Thoracic aorta (tissue), 2 donors: Measurements from ENCODE around the gene CKMT2. TPM values are rescaled to one million over a fixed set of nuclear protein-coding genes. Genes with fewer than 3 reads are reported as not detected.

Source experiments
- ATAC-seq: fragments of 150-250 bp; one replicate; pipeline ENCODE4 v1.8.0; 2017; ENCODE audit warnings: low read depth; ENCODE audit not compliant: insufficient number of reproducible peaks, low FRiP score
- DNase-seq: peaks from one replicate; pipeline ENCODE4 v3.0.0-alpha.2; 2020; ENCODE audit warnings: low spot score
- H3K27ac ChIP-seq, 2 donors: fragments of 200-600 bp; sonication (generic); 1 replicate in 1 of 2; 2 replicates in 1 of 2; pipeline ENCODE4 v1.5.1; 2016; ENCODE audit warnings: mild to moderate bottlenecking in 2 of 2, moderate library complexity in 2 of 2
- H3K27me3 ChIP-seq: fragments of 200-600 bp; sonication (generic); replicated peaks from 2 replicates; pipeline ENCODE4 v1.6.0; 2016; ENCODE audit warnings: mild to moderate bottlenecking; ENCODE audit not compliant: insufficient read depth
- H3K36me3 ChIP-seq: fragments of 200-600 bp; sonication (generic); one replicate; pipeline ENCODE4 v1.5.1; 2016
- H3K4me1 ChIP-seq, 2 donors: fragments of 200-600 bp; sonication (generic); 1 replicate in 1 of 2; 2 replicates in 1 of 2; pipeline versions ENCODE4 v1.5.1 to v1.6.0; 2016; ENCODE audit warnings: low read depth in 2 of 2, mild to moderate bottlenecking in 1 of 2; ENCODE audit not compliant: control insufficient read depth in 1 of 2
- H3K4me3 ChIP-seq: fragments of 200-600 bp; sonication (generic); 2 replicates; pipeline ENCODE4 v1.5.1; 2016; ENCODE audit warnings: mild to moderate bottlenecking
- H3K9me3 ChIP-seq: fragments of 200-600 bp; sonication (generic); 2 replicates; pipeline ENCODE4 v1.5.1; 2016
- total RNA-seq, 2 donors: library from RNA; depleted of rRNA; stranded (reverse); fragments of >200 nt; gene quantifications; one replicate each; pipeline versions ENCODE4 v1.1.0 to v1.2.3, GENCODE V29; 2016
- TF ChIP-seq, protein P1 (sequence below): fragments of 200-600 bp; sonication (generic); IDR thresholded peaks from one replicate; pipeline ENCODE4 v1.5.1; 2019; ENCODE audit warnings: antibody characterized with exemption

The CKMT2 gene
- total RNA-seq, 2 donors from 2014 or later: 16.8 to 20.6 TPM

DNA sequence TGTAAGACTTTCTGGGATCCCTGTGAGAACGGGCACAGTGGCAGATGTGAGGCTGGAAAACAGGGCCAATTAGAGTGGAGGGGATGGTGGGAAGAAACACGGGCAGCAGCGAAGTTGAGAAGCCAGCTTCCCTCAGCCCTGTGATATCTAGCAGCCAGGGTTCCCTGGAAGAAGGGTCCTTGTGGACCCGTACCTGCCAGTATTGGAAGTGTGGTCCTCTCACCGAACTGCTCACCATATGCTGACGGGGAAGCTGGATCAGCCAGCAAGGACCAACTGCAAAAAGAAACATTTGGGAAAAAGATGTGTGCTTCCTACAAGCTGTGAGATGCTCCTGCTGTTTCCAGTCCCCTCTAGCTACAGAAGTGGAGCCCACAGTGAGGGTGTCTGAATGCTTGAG, 13.6 kb downstream of the CKMT2 start:
- ATAC-seq (no peak), DNase-seq (no peak)
- H3K27ac ChIP-seq: no peak overlapping the region
- TF ChIP-seq, protein P1, sequence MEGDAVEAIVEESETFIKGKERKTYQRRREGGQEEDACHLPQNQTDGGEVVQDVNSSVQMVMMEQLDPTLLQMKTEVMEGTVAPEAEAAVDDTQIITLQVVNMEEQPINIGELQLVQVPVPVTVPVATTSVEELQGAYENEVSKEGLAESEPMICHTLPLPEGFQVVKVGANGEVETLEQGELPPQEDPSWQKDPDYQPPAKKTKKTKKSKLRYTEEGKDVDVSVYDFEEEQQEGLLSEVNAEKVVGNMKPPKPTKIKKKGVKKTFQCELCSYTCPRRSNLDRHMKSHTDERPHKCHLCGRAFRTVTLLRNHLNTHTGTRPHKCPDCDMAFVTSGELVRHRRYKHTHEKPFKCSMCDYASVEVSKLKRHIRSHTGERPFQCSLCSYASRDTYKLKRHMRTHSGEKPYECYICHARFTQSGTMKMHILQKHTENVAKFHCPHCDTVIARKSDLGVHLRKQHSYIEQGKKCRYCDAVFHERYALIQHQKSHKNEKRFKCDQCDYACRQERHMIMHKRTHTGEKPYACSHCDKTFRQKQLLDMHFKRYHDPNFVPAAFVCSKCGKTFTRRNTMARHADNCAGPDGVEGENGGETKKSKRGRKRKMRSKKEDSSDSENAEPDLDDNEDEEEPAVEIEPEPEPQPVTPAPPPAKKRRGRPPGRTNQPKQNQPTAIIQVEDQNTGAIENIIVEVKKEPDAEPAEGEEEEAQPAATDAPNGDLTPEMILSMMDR: no peak
- H3K4me1 ChIP-seq: peaks cover 5 to 35% of the 10 kb centered on the region in 2 donors
- no peaks in the 10 kb centered on the region for H3K9me3 ChIP-seq
- H3K4me3 ChIP-seq: no peak overlapping the region
- H3K27me3 ChIP-seq: no peaks in the 10 kb centered on the region
- peaks cover 7% of the 10 kb centered on the region for H3K36me3 ChIP-seq

DNA sequence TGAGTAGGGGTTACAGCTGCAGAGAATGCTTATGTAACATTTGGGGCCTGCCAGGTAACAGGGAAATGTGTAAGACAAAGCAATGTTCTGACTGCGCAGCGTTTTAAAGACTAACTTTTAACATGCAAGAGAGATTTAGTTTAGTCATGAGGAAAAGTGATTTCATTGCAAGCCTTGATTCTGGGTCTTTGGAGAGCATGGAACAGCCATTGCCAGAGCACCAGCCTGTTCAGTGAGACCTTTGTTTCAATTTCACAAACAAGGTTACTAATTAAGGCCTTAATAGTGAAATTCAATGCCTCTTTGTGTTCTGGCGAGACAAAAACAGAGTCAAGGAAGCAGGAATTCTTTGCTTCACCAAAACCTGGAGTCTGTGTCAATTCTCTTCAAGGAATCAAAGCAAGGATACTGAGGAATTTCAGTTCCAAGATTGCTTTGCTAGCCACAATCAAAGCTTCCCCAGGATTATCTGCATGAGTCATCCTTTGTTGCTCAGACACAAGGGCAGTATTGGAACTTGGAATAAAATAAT, 14.4 kb downstream of the CKMT2 start:
- DNase-seq (no peak), ATAC-seq (no peak)
- Histone ChIP-seq H3K4me3 (no peak overlapping the region), H3K27me3 (no peaks in the 10 kb centered on the region), H3K9me3 (no peaks in the 10 kb centered on the region), H3K4me1 (peaks cover 5 to 31% of the 10 kb centered on the region in 2 donors), H3K36me3 (peaks cover 7% of the 10 kb centered on the region), H3K27ac (no peak overlapping the region)
- TF ChIP-seq, protein P1: no peak

DNA sequence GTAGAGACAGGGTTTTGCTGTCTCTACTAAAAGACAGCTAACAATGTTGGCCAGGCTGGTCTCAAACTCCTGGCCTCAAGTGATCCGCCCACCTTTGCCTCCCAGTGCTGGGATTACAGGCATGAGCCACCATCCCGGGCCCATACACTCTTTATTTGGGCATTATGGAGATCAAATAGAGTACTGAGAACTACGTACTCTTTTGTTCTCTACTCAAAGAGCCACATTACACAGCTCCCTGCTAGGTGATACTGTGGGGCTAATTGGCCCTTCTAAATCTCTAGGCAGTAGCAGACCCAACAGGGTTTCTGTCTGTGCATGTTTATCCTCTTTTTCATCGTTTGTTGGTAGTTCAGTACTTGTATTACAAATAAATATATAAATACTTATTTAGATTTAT, 16.1 kb downstream of the CKMT2 start:
- H3K36me3 ChIP-seq: peaks cover 10% of the 10 kb centered on the region
- H3K27me3 ChIP-seq: no peaks in the 10 kb centered on the region
- H3K4me3 ChIP-seq: no peak overlapping the region
- H3K9me3 ChIP-seq: no peaks in the 10 kb centered on the region
- H3K27ac ChIP-seq: no peak overlapping the region
- H3K4me1 ChIP-seq: peaks cover 0 to 13% of the 10 kb centered on the region in 2 donors
- DNase-seq (no peak), ATAC-seq (no peak)
- TF ChIP-seq, protein P1: no peak

DNA sequence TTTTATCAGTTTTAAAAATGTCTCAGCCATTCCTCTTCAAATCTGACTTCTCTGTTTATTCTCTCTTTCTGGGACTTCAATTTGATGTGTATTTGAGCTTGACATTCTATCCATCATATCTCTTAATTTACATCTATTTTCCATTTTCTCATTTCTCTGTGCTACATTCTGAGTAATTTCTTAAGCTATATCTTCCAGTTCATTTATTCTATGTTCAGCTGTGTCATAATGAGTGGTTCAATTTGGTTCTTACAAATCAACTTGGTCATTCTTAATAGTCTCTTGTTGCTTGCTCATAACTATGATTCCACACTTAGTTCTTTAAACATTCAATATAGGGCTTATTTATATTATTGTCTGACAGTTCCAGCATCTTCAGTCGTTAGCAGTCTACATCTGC, 16.9 kb downstream of the CKMT2 start:
- H3K9me3 ChIP-seq: no peaks in the 10 kb centered on the region
- TF ChIP-seq, protein P1: no peak
- peaks cover 15% of the 10 kb centered on the region for H3K36me3 ChIP-seq
- ATAC-seq: no peak
- no peaks in the 10 kb centered on the region for H3K27me3 ChIP-seq
- H3K4me1 ChIP-seq: peaks cover 0 to 8% of the 10 kb centered on the region in 2 donors
- H3K27ac ChIP-seq: no peak overlapping the region
- no peak for DNase-seq
- H3K4me3 ChIP-seq: no peak overlapping the region

DNA sequence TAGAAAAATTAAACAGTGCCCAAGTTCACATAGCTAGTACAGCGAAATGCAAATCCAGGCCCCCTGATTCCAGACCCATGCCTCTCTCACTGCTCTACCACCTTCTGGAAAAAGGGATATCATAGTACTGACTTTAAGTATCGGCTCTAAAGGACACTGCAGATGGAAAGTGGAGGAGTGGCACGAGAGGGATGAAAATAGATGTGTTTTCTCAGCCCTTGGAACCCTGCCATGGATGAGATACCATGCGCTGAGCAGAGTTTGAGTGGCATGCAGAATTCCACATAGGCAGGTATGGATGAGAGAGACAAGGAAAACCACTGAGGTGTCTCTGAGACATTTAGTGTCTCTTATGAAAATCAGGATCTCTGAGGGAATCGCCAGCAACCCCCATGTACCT, 18.8 kb downstream of the CKMT2 start:
- Histone ChIP-seq H3K27me3 (no peaks in the 10 kb centered on the region), H3K27ac (no peak overlapping the region), H3K4me3 (no peak overlapping the region), H3K36me3 (peaks cover 24% of the 10 kb centered on the region), H3K9me3 (no peaks in the 10 kb centered on the region), H3K4me1 (peaks cover 0 to 5% of the 10 kb centered on the region in 2 donors)
- ATAC-seq: no peak
- TF ChIP-seq, protein P1: no peak
- no peak for DNase-seq
